ENCODE results near the gene PPP1R2C. TPM values are rescaled to one million over a fixed set of nuclear protein-coding genes. Genes with fewer than 3 reads are reported as not detected.

PPP1R2C gene
- polyA plus RNA-seq, 1 donor from 2014 or later, result not detected

GRCh38 chrX:42803320-42803719 lies 25.4 kb upstream of the PPP1R2C start:
- Histone ChIP-seq H4K20me1 (ENCODE audit: insufficient read depth) (no peaks in the 10 kb centered on the region), H3K4me3 (ENCODE audit: low read length) (no peak overlapping the region), H3F3A (ENCODE audit: insufficient read depth, low read length, poor library complexity, severe bottlenecking) (no peaks in the 10 kb centered on the region), H3K36me3 (ENCODE audit: insufficient read depth, low read length) (no peaks in the 10 kb centered on the region), H3K27me3 (ENCODE audit: insufficient read depth, low read depth, low read length) (no peaks in the 10 kb centered on the region), H3K4me2 (ENCODE audit: low read length) (no peak overlapping the region), H3K9me2 (ENCODE audit: insufficient read depth, low read length) (no peaks in the 10 kb centered on the region), H3K79me2 (replicated peaks; ENCODE audit: insufficient read depth, low read length) (no peaks in the 10 kb centered on the region), H3K27ac (ENCODE audit: low read length) (no peak overlapping the region), H3K9ac (ENCODE audit: low read length) (no peak overlapping the region), H3K9me3 (ENCODE audit: low read length) (no peaks in the 10 kb centered on the region), H2AFZ (ENCODE audit: low read depth, low read length) (no peak overlapping the region)
- TF ChIP-seq SMC3 (conservative IDR thresholded peaks at IDR 0.05; ENCODE audit: poor library complexity), result no peak
- no peak for TF ChIP-seq TAF1 (IDR thresholded peaks at IDR 0.05; ENCODE audit: low read depth)
- no peak for TF ChIP-seq MXI1 (conservative IDR thresholded peaks at IDR 0.05; ENCODE audit: poor library complexity, severe bottlenecking)
- no peak for TF ChIP-seq CTCF (IDR thresholded peaks at IDR 0.05; ENCODE audit: poor library complexity, severe bottlenecking)
- no peak for TF ChIP-seq RAD21 (conservative IDR thresholded peaks at IDR 0.05)
- no peak for TF ChIP-seq EP300 (conservative IDR thresholded peaks at IDR 0.05; ENCODE audit: poor library complexity, severe bottlenecking)
- no peak for TF ChIP-seq POLR2AphosphoS5 (IDR thresholded peaks at IDR 0.05)
- no peak for TF ChIP-seq EZH2 (IDR thresholded peaks at IDR 0.05; ENCODE audit: borderline replicate concordance, insufficient read depth, low read length, poor library complexity, severe bottlenecking)
- TF ChIP-seq, protein P1, sequence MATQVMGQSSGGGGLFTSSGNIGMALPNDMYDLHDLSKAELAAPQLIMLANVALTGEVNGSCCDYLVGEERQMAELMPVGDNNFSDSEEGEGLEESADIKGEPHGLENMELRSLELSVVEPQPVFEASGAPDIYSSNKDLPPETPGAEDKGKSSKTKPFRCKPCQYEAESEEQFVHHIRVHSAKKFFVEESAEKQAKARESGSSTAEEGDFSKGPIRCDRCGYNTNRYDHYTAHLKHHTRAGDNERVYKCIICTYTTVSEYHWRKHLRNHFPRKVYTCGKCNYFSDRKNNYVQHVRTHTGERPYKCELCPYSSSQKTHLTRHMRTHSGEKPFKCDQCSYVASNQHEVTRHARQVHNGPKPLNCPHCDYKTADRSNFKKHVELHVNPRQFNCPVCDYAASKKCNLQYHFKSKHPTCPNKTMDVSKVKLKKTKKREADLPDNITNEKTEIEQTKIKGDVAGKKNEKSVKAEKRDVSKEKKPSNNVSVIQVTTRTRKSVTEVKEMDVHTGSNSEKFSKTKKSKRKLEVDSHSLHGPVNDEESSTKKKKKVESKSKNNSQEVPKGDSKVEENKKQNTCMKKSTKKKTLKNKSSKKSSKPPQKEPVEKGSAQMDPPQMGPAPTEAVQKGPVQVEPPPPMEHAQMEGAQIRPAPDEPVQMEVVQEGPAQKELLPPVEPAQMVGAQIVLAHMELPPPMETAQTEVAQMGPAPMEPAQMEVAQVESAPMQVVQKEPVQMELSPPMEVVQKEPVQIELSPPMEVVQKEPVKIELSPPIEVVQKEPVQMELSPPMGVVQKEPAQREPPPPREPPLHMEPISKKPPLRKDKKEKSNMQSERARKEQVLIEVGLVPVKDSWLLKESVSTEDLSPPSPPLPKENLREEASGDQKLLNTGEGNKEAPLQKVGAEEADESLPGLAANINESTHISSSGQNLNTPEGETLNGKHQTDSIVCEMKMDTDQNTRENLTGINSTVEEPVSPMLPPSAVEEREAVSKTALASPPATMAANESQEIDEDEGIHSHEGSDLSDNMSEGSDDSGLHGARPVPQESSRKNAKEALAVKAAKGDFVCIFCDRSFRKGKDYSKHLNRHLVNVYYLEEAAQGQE (IDR thresholded peaks at IDR 0.05; ENCODE audit: borderline replicate concordance), result no peak

- Histone ChIP-seq H2AFZ (ENCODE audit: low read depth, low read length) (no peak overlapping the region), H3F3A (ENCODE audit: insufficient read depth, low read length, poor library complexity, severe bottlenecking) (no peaks in the 10 kb centered on the region), H3K4me3 (ENCODE audit: low read length) (no peak overlapping the region), H3K27ac (ENCODE audit: low read length) (no peak overlapping the region), H4K20me1 (ENCODE audit: insufficient read depth) (no peaks in the 10 kb centered on the region), H3K27me3 (ENCODE audit: insufficient read depth, low read depth, low read length) (no peaks in the 10 kb centered on the region), H3K4me2 (ENCODE audit: low read length) (no peak overlapping the region), H3K36me3 (ENCODE audit: insufficient read depth, low read length) (no peaks in the 10 kb centered on the region), H3K9me2 (ENCODE audit: insufficient read depth, low read length) (no peaks in the 10 kb centered on the region), H3K79me2 (replicated peaks; ENCODE audit: insufficient read depth, low read length) (no peaks in the 10 kb centered on the region), H3K9ac (ENCODE audit: low read length) (no peak overlapping the region), H3K9me3 (ENCODE audit: low read length) (no peaks in the 10 kb centered on the region)
- no peak for TF ChIP-seq EP300 (conservative IDR thresholded peaks at IDR 0.05; ENCODE audit: poor library complexity, severe bottlenecking)
- TF ChIP-seq RAD21 (conservative IDR thresholded peaks at IDR 0.05), result no peak
- TF ChIP-seq SMC3 (conservative IDR thresholded peaks at IDR 0.05; ENCODE audit: poor library complexity), result no peak
- no peak for TF ChIP-seq CTCF (IDR thresholded peaks at IDR 0.05; ENCODE audit: poor library complexity, severe bottlenecking)
- no peak for TF ChIP-seq TAF1 (IDR thresholded peaks at IDR 0.05; ENCODE audit: low read depth)
- TF ChIP-seq EZH2 (IDR thresholded peaks at IDR 0.05; ENCODE audit: borderline replicate concordance, insufficient read depth, low read length, poor library complexity, severe bottlenecking), result no peak
- TF ChIP-seq, protein P1 (IDR thresholded peaks at IDR 0.05; ENCODE audit: borderline replicate concordance), result no peak
- no peak for TF ChIP-seq POLR2AphosphoS5 (IDR thresholded peaks at IDR 0.05)
- no peak for TF ChIP-seq MXI1 (conservative IDR thresholded peaks at IDR 0.05; ENCODE audit: poor library complexity, severe bottlenecking)
These were observed 19.8 kb upstream of the PPP1R2C start for GRCh38 chrX:42797651-42798269.
